D721Med (cell line): ENCODE measurements around the gene ETV3.

ENCODE experiments used
- DNase-seq: peaks from one replicate; pipeline ENCODE4 v3.0.0; 2011; ENCODE audit warnings: low spot score; ENCODE audit not compliant: insufficient read length
- FAIRE-seq: peaks from 2 replicates; lab custom pipeline; 2011; peaks lifted over from hg19 to GRCh38; lab: Jason Lieb, UNC
- CTCF ChIP-seq: IDR thresholded peaks from 2 replicates; pipeline ENCODE4 v1.5.1; 2012; ENCODE audit warnings: mild to moderate bottlenecking, control low read depth; ENCODE audit not compliant: insufficient read depth; ENCODE audit errors: missing control alignments

ETV3 gene

GRCh38 chr1:157135070-157135469 is 3.1 kb downstream of the ETV3 start:
- FAIRE-seq (no peak), DNase-seq (no peak)
- no peak for TF ChIP-seq CTCF

GRCh38 chr1:157134442-157134841 is 3.8 kb downstream of the ETV3 start:
- no peak for FAIRE-seq
- DNase-seq = no peak
- no peak for TF ChIP-seq CTCF

- TF ChIP-seq CTCF = no peak
- FAIRE-seq = no peak
- DNase-seq = no peak
These were observed 4.8 kb downstream of the ETV3 start for GRCh38 chr1:157133426-157133825.

GRCh38 chr1:157132616-157133167 is 5.5 kb downstream of the ETV3 start:
- DNase-seq = no peak
- no peak for TF ChIP-seq CTCF
- FAIRE-seq = no peak

GRCh38 chr1:157132111-157132510 is 6.1 kb downstream of the ETV3 start:
- DNase-seq (no peak), FAIRE-seq (no peak)
- TF ChIP-seq CTCF = no peak

- FAIRE-seq = no peak
- no peak for DNase-seq
- TF ChIP-seq CTCF = no peak
These were observed 6.9 kb downstream of the ETV3 start for GRCh38 chr1:157131281-157131680.

- no peak for TF ChIP-seq CTCF
- FAIRE-seq = no peak
- no peak for DNase-seq
These were observed 13.3 kb downstream of the ETV3 start for GRCh38 chr1:157124855-157125254.
